COLO668 (cell line): ENCODE measurements around the gene GPR119.
"Not testable (repeated sequence)": the region's sequence is repeated elsewhere in the genome, so short reads cannot be mapped to it uniquely, and the experiment has no call there.

ENCODE experiments used
- DNase-seq: peaks from one replicate; lab custom pipeline; 2025; ENCODE audit not compliant: unreplicated experiment; lab: John Stamatoyannopoulos, UW

The GPR119 gene

GRCh38 chrX:130339408-130340222 lies 45.9 kb downstream of the GPR119 start, which contains the start of gene SLC25A14:
SLC25A14 (plus strand) TSS chrX:130339919; CDS start chrX:130340279, 360 bp downstream.
- peak; percentile 79 for DNase-seq

DNA sequence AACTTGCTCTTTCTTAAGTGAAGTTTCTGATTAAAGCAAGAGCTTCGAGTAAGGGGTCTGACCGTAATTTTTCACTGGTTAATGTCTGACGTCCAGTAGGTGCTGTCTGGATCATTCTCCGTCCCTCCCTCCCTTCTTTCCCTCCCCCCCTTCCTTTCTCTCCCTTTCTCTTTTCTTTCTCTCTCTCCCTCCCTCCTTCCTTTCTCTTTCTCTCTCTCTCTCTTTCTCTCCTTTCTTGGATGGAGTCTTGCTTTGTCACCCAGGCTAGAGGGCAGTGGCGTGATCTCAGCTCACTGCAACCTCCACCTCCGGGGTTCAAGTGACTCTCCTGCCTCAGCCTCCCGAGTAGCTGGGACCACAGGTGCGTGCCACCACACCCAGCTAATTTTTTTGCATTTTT lies 46.6 kb downstream of the GPR119 start:
- not testable (repeated sequence) for DNase-seq

GRCh38 chrX:130336531-130336930 lies 48.9 kb downstream of the GPR119 start:
- no peak for DNase-seq
